ENCODE measurements around the gene CCNB2.

Gene CCNB2

DNA sequence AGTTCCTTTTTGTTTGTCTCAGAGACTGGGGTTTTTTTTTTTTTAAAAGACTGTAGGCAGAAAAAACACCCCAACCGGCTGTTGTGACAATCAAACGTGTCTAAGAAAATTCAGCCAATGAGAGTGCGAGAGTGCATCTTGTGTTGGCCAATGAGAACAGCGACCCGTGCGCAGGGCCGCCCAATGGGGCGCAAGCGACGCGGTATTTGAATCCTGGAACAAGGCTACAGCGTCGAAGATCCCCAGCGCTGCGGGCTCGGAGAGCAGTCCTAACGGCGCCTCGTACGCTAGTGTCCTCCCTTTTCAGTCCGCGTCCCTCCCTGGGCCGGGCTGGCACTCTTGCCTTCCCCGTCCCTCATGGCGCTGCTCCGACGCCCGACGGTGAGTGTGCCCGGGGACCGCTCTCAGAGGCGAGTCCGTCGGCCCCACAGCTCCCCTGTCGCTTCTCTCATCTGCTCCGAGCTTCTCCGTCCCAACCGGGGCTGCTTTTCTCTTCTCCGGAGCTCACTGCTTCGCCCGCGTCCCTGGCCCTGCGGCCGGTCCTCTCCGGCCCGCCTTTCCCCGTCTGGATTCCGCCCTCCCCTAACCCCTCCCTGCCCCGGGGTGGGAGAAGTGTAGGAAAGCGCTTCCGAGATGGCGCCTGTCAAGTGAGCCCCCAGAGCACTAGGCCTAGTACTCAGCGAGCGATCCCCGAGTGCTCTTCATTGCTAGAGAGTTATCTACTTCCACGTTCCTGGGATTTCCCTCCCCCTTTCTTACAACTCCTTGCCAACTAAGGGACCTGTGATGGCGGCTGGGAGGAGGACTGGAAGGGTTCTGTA lies at the start of gene CCNB2:
Gene CCNB2 (plus strand): TSS at position 235 of the 821 bp plus-strand sequence. CDS start 123 bp downstream, at position 358.
- Mint-ChIP-seq H3K27ac (peak within 1 kb of the TSS; percentile 97), H3K4me1 (peaks cover 27% of the 10 kb centered on the region), H3K4me3 (peak within 1 kb of the TSS; percentile 97), H3K9me3 (no peaks in the 10 kb centered on the region), H3K36me3 (ENCODE audit: low read depth) (peaks cover 42% of the 10 kb centered on the region), H3K27me3 (ENCODE audit: low read depth, poor library complexity) (no peaks in the 10 kb centered on the region)
- peak; percentile 84 for DNase-seq
- TF ChIP-seq, protein P1, sequence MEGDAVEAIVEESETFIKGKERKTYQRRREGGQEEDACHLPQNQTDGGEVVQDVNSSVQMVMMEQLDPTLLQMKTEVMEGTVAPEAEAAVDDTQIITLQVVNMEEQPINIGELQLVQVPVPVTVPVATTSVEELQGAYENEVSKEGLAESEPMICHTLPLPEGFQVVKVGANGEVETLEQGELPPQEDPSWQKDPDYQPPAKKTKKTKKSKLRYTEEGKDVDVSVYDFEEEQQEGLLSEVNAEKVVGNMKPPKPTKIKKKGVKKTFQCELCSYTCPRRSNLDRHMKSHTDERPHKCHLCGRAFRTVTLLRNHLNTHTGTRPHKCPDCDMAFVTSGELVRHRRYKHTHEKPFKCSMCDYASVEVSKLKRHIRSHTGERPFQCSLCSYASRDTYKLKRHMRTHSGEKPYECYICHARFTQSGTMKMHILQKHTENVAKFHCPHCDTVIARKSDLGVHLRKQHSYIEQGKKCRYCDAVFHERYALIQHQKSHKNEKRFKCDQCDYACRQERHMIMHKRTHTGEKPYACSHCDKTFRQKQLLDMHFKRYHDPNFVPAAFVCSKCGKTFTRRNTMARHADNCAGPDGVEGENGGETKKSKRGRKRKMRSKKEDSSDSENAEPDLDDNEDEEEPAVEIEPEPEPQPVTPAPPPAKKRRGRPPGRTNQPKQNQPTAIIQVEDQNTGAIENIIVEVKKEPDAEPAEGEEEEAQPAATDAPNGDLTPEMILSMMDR (IDR thresholded peaks at IDR 0.05): no peak

DNA sequence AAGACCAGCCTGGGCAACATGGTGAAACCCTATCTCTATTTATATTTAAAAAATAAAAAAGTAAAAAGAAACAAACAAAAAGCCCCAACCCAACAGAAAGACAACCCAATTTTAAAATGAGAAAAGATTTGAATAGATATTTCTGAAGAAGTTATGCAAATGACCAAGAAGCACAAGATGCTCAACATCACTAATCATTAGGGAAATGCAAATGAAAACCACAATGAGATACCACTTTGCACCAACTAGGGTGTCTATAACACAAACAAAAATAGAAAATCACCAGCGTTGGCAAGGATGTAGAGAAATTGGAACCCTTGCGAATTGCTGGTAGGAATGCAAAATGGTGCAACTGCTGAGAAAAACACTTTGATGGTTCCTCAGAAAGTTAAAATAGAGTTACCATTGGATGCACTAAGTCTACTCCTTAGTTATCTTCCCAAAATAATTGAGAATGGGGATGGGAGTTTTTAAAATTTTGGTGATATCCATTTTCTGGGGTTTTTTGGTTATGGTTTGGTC lies 45.8 kb upstream of the CCNB2 start:
- DNase-seq: no peak
- Mint-ChIP-seq H3K4me3 (no peak overlapping the region), H3K4me1 (no peaks in the 10 kb centered on the region), H3K9me3 (no peaks in the 10 kb centered on the region), H3K27me3 (ENCODE audit: low read depth, poor library complexity) (no peaks in the 10 kb centered on the region), H3K27ac (no peak overlapping the region), H3K36me3 (ENCODE audit: low read depth) (peaks cover 61% of the 10 kb centered on the region)
- TF ChIP-seq, protein P1 (IDR thresholded peaks at IDR 0.05): no peak

DNA sequence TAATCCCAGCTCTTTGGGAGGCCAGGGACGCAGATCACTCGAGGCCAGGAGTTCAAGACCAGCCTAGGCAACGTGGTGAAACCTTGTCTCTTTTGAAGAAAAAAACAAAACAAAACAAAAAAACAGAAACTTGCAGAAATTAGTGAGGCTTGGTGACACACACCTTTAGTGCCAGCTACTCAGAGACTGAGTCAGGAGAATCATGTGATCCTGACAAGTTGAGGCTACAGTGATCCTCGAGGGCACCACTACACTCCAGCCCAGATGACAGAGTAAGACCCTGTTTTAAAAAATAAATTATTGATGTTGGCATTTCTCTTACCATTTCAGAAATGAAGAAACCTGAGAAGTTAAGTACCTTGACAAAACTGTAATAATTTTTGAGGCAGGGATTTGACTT lies 44.6 kb upstream of the CCNB2 start:
- Mint-ChIP-seq H3K9me3 (no peaks in the 10 kb centered on the region), H3K27me3 (ENCODE audit: low read depth, poor library complexity) (no peaks in the 10 kb centered on the region), H3K27ac (no peak overlapping the region), H3K4me3 (no peak overlapping the region), H3K4me1 (no peaks in the 10 kb centered on the region), H3K36me3 (ENCODE audit: low read depth) (peaks cover 66% of the 10 kb centered on the region)
- TF ChIP-seq, protein P1 (IDR thresholded peaks at IDR 0.05): no peak
- DNase-seq: no peak

DNA sequence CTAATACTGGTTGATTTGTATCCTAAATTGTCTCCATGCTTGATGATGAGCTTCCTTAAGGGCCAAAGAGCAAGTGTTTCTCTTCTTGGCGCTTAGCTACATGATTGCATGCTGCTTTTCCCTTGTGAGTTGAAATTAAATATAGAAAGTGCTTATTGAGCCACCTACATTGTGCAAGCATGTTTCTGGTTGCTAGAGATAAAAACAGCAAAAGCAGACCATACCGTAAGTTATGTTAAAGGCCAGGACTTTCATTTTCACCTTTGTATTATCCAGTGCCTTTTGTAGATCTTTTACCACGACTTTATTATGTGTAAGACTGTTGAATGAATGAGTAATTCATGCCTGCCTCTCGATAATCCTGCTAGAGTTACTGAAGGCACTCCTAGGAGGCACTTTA lies 41.9 kb upstream of the CCNB2 start:
- Mint-ChIP-seq H3K36me3 (ENCODE audit: low read depth) (peaks cover 83% of the 10 kb centered on the region), H3K27me3 (ENCODE audit: low read depth, poor library complexity) (no peaks in the 10 kb centered on the region), H3K9me3 (no peaks in the 10 kb centered on the region), H3K4me1 (no peaks in the 10 kb centered on the region), H3K4me3 (no peak overlapping the region), H3K27ac (no peak overlapping the region)
- TF ChIP-seq, protein P1 (IDR thresholded peaks at IDR 0.05): no peak
- no peak for DNase-seq

DNA sequence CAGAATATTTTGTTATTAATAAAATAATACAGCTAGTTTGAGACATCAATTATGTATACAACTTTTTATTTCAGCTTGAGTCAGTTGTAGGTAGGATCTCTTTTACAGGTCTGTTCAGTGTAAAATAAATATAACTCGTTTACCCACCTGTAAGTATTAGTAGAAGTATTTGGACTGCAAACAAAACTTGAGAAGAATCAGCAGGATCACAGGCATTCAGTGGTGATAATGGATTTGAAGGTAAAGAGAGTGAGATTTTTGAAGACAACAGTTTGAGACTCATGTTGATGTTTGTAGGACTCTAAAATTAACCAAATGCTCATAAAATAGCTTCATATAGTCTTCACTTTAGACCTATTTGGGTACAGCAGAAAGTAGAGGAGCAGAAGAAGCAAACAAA lies 35.5 kb upstream of the CCNB2 start:
- Mint-ChIP-seq H3K27me3 (ENCODE audit: low read depth, poor library complexity) (no peaks in the 10 kb centered on the region), H3K4me3 (no peak overlapping the region), H3K27ac (no peak overlapping the region), H3K9me3 (peaks cover 24% of the 10 kb centered on the region), H3K4me1 (no peaks in the 10 kb centered on the region), H3K36me3 (ENCODE audit: low read depth) (peaks cover 100% of the 10 kb centered on the region)
- TF ChIP-seq, protein P1 (IDR thresholded peaks at IDR 0.05): no peak
- no peak for DNase-seq

DNA sequence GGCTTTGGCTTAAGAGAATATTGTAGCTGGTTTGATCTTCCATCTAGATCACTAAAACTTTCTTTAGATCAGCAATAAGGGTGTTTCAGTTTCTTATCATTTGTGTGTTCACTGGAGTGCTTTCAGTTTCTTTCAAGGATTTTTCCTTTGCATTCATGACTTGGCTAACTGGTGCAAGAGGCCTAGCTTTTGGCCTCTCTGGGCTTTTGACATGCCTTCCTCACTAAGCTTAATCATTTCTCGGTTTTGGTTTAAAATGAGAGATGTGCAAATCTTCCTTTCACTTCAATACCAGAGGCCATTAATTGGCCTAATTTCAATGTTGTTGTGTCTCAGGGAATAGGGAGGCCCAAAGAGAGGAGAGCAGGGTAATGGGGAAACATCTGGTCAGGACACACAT lies 30.3 kb upstream of the CCNB2 start:
- Mint-ChIP-seq H3K9me3 (peaks cover 28% of the 10 kb centered on the region), H3K27ac (no peak overlapping the region), H3K36me3 (ENCODE audit: low read depth) (peaks cover 83% of the 10 kb centered on the region), H3K4me1 (no peaks in the 10 kb centered on the region), H3K4me3 (no peak overlapping the region), H3K27me3 (ENCODE audit: low read depth, poor library complexity) (no peaks in the 10 kb centered on the region)
- DNase-seq: no peak
- TF ChIP-seq, protein P1 (IDR thresholded peaks at IDR 0.05): no peak
